Epithelial cell of alveolus of lung (primary cell): Measurements from ENCODE around the gene THADA. TPM values are rescaled to one million over a fixed set of nuclear protein-coding genes. Genes with fewer than 3 reads are reported as not detected.

Experiments used
- total RNA-seq: library from RNA; depleted of rRNA; stranded (reverse); fragments of >200 nt; gene quantifications from 2 replicates; pipeline ENCODE4 v1.2.1, GENCODE V29; 2015

The THADA gene
- 11.8 and 14.7 TPM in 2 replicates for total RNA-seq

GRCh38 chr2:43595603-43596412, at the start of gene THADA:
TSS of gene THADA (minus strand) at chr2:43596038. CDS start at chr2:43592392, 3,646 bp downstream.

GRCh38 chr2:43637030-43637803, 41.4 kb upstream of the THADA start, which contains the start of gene PLEKHH2:
TSS of gene PLEKHH2 (plus strand) at chr2:43637260. CDS start at chr2:43644674, 7,414 bp downstream.

GRCh38 chr2:43226558-43226954, 369.3 kb downstream of the THADA start, which contains the start of gene ZFP36L2:
TSS of gene ZFP36L2 (minus strand) at chr2:43226606. CDS start at chr2:43226315, 291 bp downstream.

Other genes starting within 250 kb of the THADA start
- gene PLEKHH2, start 41.2 kb upstream of the THADA start, total RNA-seq, result 5.2 and 32.3 TPM in 2 replicates
- gene C1GALT1C1L, start 80.4 kb upstream of the THADA start, total RNA-seq, result 0.39 TPM in 1 of 2 replicates, not detected in the other
- gene DYNC2LI1, start 178.0 kb upstream of the THADA start, total RNA-seq, result 10.1 and 25.0 TPM in 2 replicates
- gene ABCG5, start 242.8 kb upstream of the THADA start, total RNA-seq, result not detected in 2 replicates
- gene ABCG8, start 242.9 kb upstream of the THADA start, total RNA-seq, result not detected in 2 replicates